Bronchial epithelial cell (primary cell): Measurements from ENCODE around the gene MAGIX. TPM values are rescaled to one million over a fixed set of nuclear protein-coding genes. Genes with fewer than 3 reads are reported as not detected.

Experiments used
- DNase-seq: peaks from one replicate; pipeline ENCODE4 v3.0.0-alpha.2; 2010; ENCODE audit warnings: low read depth
- FAIRE-seq: peaks from 2 replicates; lab custom pipeline; 2011; peaks lifted over from hg19 to GRCh38; lab: Jason Lieb, UNC
- H3K27me3 ChIP-seq: 2 replicates; pipeline ENCODE4 v1.5.1; 2011; ENCODE audit warnings: low read length; ENCODE audit not compliant: control insufficient read depth, insufficient read depth
- H3K36me3 ChIP-seq: 2 replicates; pipeline ENCODE4 v1.5.1; 2011; ENCODE audit warnings: low read length; ENCODE audit not compliant: control insufficient read depth, insufficient read depth
- H3K4me3 ChIP-seq: 2 replicates; pipeline ENCODE4 v1.5.1; 2011; ENCODE audit warnings: mild to moderate bottlenecking, low read depth, low read length, control low read depth
- total RNA-seq: library from RNA; depleted of rRNA; stranded (reverse); fragments of >200 nt; gene quantifications from 2 replicates; pipeline ENCODE4 v1.2.1, GENCODE V29; 2014
- TF ChIP-seq, protein P1 (sequence below): IDR thresholded peaks from 2 replicates; pipeline ENCODE4 v1.5.1; 2011; ENCODE audit warnings: mild to moderate bottlenecking, moderate library complexity, low read length, control low read depth, inconsistent platforms; ENCODE audit not compliant: insufficient read depth, severe bottlenecking

MAGIX gene
- total RNA-seq, 1 donor from 2014 or later = 3.7 TPM

DNA sequence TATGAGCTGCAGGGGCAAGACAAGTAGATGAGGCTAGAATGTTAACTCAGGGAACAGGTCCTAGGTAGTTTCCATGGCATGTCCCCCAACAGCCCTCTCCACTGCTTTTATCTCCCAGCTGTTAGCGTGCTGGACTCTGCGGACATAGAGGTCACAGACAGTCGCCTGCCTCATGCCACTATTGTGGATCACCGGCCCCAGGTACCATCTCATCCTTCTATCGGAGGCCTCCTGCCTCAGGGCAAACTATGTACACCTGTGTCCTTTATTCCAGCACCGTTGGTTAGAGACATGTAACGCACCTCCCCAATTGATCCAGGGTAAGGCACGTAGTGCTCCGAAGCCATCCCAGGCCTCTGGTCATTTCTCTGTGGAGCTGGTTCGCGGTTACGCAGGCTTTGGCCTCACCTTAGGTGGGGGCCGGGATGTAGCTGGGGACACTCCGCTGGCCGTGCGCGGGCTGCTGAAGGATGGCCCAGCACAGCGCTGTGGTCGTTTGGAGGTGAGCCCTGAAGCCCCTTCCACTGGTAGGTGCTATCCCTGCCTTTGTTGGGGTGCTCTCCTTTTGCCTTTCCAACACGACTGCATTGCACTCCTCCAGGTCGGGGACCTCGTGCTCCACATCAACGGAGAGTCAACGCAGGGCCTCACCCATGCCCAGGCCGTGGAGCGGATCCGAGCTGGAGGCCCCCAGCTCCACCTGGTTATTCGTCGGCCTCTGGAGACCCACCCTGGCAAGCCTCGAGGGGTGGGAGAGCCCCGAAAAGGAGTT lies 2.2 kb downstream of the MAGIX start:
- FAIRE-seq = no peak
- TF ChIP-seq, protein P1, sequence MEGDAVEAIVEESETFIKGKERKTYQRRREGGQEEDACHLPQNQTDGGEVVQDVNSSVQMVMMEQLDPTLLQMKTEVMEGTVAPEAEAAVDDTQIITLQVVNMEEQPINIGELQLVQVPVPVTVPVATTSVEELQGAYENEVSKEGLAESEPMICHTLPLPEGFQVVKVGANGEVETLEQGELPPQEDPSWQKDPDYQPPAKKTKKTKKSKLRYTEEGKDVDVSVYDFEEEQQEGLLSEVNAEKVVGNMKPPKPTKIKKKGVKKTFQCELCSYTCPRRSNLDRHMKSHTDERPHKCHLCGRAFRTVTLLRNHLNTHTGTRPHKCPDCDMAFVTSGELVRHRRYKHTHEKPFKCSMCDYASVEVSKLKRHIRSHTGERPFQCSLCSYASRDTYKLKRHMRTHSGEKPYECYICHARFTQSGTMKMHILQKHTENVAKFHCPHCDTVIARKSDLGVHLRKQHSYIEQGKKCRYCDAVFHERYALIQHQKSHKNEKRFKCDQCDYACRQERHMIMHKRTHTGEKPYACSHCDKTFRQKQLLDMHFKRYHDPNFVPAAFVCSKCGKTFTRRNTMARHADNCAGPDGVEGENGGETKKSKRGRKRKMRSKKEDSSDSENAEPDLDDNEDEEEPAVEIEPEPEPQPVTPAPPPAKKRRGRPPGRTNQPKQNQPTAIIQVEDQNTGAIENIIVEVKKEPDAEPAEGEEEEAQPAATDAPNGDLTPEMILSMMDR = no peak
- H3K36me3 ChIP-seq = no peaks in the 10 kb centered on the region

DNA sequence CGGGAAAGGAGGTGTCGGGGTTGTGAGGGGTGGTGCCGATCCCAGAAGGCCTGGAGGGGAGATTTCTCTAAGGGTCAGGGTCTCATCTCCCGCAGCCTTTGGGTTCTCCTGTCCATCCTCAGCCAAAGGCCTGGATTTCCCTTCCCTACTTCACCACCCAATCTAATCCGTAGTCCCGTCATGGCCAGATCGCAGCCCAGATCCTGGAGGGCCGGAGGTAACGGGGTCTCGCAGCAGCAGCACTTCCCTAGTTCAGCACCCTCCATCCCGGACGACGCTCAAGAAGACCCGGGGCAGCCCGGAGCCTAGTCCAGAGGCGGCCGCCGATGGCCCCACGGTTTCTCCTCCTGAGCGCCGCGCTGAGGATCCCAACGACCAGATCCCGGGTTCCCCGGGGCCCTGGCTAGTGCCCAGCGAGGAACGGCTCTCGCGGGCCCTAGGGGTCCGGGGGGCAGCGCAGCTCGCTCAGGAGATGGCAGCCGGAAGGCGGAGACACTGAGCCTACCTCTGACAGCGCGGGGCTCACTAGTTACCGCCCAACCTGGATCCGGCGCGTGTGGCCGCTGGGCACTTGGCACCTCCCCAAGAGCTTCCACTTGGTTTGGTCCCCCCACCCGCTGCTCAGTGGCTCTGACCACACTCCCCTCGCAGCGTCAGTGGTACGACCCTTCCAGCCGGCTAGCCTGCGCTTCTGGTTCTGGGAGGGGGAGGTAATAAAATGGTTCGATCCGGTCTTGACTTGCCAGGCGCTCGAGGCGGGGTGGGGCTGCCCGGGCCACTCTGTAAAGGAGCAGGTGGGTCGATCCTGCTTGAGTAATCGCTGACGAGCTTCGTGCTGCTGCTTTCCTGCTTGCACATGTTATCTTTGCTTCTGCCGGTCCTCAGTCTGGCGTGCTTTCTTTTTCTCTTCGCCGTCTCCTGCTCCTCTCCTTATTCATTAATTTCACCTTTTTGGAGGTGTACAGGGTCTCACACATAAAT lies 3.6 kb downstream of the MAGIX start:
- DNase-seq (peak; percentile 83), FAIRE-seq (no peak)
- Histone ChIP-seq H3K4me3 (peak overlapping the region; percentile 35), H3K36me3 (no peaks in the 10 kb centered on the region), H3K27me3 (no peaks in the 10 kb centered on the region)
- TF ChIP-seq, protein P1 = peak; percentile 56

More for the DNA sequence above, 2.2 kb downstream of the MAGIX start:
- no peak for DNase-seq
- Histone ChIP-seq H3K27me3 (no peaks in the 10 kb centered on the region), H3K4me3 (no peak overlapping the region)

DNA sequence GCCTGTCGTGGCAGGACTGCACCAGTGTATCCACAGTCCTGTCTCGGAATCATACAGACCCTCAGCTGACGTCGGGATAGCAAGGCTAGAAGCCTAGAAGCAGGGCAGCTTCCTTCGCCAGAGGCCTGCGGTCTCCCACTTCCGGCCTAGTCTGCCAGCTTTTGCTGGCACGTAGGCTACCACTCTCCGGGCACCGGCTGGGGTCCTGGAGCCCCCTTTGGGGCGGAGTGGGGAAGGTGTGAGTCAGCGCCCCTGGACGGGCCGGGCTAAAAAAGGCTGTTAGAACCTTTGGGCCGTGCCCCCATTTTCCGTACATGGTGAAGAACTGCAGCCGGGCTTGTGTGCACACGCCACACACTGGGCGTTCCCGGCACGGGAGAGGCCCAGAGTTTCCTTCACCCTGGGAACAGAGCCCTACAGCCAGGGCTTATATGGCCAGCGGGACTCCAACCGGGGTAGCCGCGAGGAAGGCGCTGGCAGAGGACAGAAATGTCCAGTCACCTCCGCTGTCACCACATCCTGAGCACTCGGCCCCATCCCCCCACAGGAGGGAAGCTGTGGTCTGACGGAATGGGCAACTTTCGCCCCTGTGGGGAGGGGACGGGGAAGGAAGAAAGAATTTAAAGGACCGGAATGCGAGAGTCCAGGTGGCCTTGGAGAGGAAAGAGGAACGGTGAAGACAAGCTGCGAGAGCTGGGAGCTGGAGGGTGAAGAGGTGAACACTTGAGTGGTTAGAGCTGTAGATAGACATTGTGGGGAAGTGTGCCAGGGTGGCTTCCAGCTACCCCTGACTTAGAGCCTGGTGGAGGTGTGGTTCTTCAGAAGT lies 4.6 kb downstream of the MAGIX start:
- TF ChIP-seq, protein P1 = no peak
- Histone ChIP-seq H3K36me3 (no peaks in the 10 kb centered on the region), H3K27me3 (no peaks in the 10 kb centered on the region), H3K4me3 (peak overlapping the region; percentile 35)
- FAIRE-seq (peak; percentile 40), DNase-seq (peak; percentile 69)

DNA sequence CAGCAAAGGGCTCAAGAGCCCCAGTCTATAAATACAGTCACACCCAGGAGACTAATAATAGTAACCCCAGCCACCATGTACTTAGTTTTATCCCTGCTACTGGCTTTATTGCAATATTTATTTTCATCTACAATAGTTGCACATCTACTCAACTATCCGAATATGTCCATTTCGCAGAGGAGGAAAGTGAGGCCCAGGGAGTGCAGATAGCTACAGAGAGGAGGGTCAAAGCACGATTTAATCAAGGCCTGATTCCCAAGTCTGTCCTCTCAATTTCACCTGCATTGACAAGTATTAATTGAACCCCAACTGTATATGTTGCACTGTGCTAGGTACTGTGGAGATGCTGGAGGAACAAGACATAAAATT lies 5.2 kb downstream of the MAGIX start:
- no peaks in the 10 kb centered on the region for H3K36me3 ChIP-seq
- H3K4me3 ChIP-seq = peak overlapping the region; percentile 35
- DNase-seq (no peak), FAIRE-seq (peak; percentile 23)
- no peaks in the 10 kb centered on the region for H3K27me3 ChIP-seq
- TF ChIP-seq, protein P1 = no peak

DNA sequence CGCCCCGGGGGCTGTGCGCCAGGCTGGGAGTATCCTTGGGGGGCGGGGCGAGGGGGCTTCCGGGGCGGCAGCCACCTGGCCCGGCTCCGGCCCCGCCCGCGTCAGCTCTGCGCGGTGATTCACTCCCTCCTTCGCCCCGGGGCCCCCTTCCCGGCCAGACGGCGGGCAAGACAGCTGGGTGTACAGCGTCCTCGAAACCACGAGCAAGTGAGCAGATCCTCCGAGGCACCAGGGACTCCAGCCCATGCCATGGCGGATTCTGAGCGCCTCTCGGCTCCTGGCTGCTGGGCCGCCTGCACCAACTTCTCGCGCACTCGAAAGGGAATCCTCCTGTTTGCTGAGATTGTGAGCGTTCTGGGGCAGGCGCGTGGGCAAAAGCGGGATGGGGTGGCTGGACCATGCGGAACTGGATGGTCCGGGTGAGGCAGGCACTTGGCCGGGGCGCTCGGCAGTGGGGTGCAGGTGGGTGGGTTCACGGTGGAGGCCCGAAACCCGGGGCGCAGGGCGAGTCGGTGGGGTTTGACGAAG lies 9.3 kb downstream of the MAGIX start, which contains the start of gene PLP2:
Gene PLP2, plus strand, starts transcription at position 147 of the 528 bp plus-strand sequence. Its CDS starts 103 bp downstream, at position 250.
- H3K36me3 ChIP-seq = peaks cover 7% of the 10 kb centered on the region
- H3K4me3 ChIP-seq = peak within 1 kb of the TSS; percentile 79
- DNase-seq (peak; percentile 50), FAIRE-seq (no peak)
- no peaks in the 10 kb centered on the region for H3K27me3 ChIP-seq
- TF ChIP-seq, protein P1 = no peak
